Breast epithelium (tissue), 4 donors: Measurements from ENCODE around the gene RAD50. TPM values are rescaled to one million over a fixed set of nuclear protein-coding genes. Genes with fewer than 3 reads are reported as not detected.
A peak's percentile ranks its signal among the peaks of the same experiment; 100 is the strongest.

Experiments used
- DNase-seq, 2 donors: peaks; one replicate each; pipeline ENCODE4 v3.0.0-alpha.2; 2019; ENCODE audit warnings: low spot score in 2 of 2
- H3K27ac ChIP-seq, 2 donors: fragments of 200-600 bp; sonication (generic) in 1 of 2; one replicate each; pipeline ENCODE4 v1.5.1; 2016 to 2019; ENCODE audit warnings: mild to moderate bottlenecking in 1 of 2
- H3K27me3 ChIP-seq, 2 donors: fragments of 200-600 bp; sonication (generic) in 1 of 2; one replicate each; pipeline versions ENCODE4 v1.5.1 to v1.6.0; 2017 to 2019; ENCODE audit warnings: control low read depth in 1 of 2, mild to moderate bottlenecking in 1 of 2
- H3K36me3 ChIP-seq: fragments of 200-600 bp; one replicate; pipeline ENCODE4 v1.5.1; 2019
- H3K4me1 ChIP-seq, 2 donors: fragments of 200-600 bp; sonication (generic); one replicate each; pipeline ENCODE4 v1.5.1; 2016 to 2019; ENCODE audit warnings: control low read depth in 1 of 2
- H3K4me3 ChIP-seq, 3 donors: fragments of 200-600 bp; sonication (generic); 1 replicate in 2 of 3; 2 replicates in 1 of 3; pipeline ENCODE4 v1.5.1; 2016 to 2019; ENCODE audit warnings: mild to moderate bottlenecking in 3 of 3, moderate library complexity in 2 of 3
- H3K9me3 ChIP-seq, 2 donors: fragments of 200-600 bp; sonication (generic) in 1 of 2; one replicate each; pipeline ENCODE4 v1.5.1; 2016 to 2019; ENCODE audit warnings: control low read depth in 1 of 2
- POLR2A ChIP-seq: fragments of 450-650 bp; IDR thresholded peaks from one replicate; pipeline ENCODE4 v1.6.1; 2016; ENCODE audit warnings: antibody characterized with exemption, mild to moderate bottlenecking, moderate library complexity
- POLR2AphosphoS5 ChIP-seq, 3 donors: sonication (generic); formaldehyde crosslinking; IDR thresholded peaks; one replicate each; pipeline ENCODE4 v1.6.1; 2017; ENCODE audit warnings: antibody characterized with exemption in 3 of 3
- intact Hi-C: fragments of 100-400 bp; cut with DNase I; formaldehyde crosslinking; loops from one replicate; pipeline ENCODE4 v1.15.1; 2023; ENCODE audit warnings: low total_unique reads
- total RNA-seq, 3 donors: library from RNA; depleted of rRNA; stranded (reverse); fragments of >200 nt; gene quantifications; one replicate each; pipeline ENCODE4 v1.1.0, GENCODE V29; 2016
- TF ChIP-seq, protein P1 (sequence below), 3 donors: fragments of 450-650 bp; IDR thresholded peaks; one replicate each; pipeline ENCODE4 v1.5.1; 2016 to 2017; ENCODE audit warnings: antibody characterized with exemption in 3 of 3, mild to moderate bottlenecking in 3 of 3, moderate library complexity in 3 of 3

The RAD50 gene
- total RNA-seq, 3 donors from 2014 or later: 44.2 to 47.4 (median 44.6) TPM

- peaks cover 0 to 6% of the 10 kb centered on the region in 2 donors for H3K4me1 ChIP-seq
- no peak overlapping the region for H3K27ac ChIP-seq
- H3K9me3 ChIP-seq: peaks cover 9 to 17% of the 10 kb centered on the region in 2 donors
- H3K27me3 ChIP-seq: peaks cover 0 to 16% of the 10 kb centered on the region in 2 donors
- DNase-seq: no peak
- TF ChIP-seq, protein P1, sequence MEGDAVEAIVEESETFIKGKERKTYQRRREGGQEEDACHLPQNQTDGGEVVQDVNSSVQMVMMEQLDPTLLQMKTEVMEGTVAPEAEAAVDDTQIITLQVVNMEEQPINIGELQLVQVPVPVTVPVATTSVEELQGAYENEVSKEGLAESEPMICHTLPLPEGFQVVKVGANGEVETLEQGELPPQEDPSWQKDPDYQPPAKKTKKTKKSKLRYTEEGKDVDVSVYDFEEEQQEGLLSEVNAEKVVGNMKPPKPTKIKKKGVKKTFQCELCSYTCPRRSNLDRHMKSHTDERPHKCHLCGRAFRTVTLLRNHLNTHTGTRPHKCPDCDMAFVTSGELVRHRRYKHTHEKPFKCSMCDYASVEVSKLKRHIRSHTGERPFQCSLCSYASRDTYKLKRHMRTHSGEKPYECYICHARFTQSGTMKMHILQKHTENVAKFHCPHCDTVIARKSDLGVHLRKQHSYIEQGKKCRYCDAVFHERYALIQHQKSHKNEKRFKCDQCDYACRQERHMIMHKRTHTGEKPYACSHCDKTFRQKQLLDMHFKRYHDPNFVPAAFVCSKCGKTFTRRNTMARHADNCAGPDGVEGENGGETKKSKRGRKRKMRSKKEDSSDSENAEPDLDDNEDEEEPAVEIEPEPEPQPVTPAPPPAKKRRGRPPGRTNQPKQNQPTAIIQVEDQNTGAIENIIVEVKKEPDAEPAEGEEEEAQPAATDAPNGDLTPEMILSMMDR (IDR thresholded peaks at IDR 0.05): no peak
- TF ChIP-seq POLR2AphosphoS5 (IDR thresholded peaks at IDR 0.05) (no peak), POLR2A (no peak)
- no peak overlapping the region for H3K4me3 ChIP-seq
- H3K36me3 ChIP-seq: no peaks in the 10 kb centered on the region
- intact Hi-C loops: no loop called here
Measured at GRCh38 chr5:132651838-132652469, 95.2 kb downstream of the RAD50 start.

DNA sequence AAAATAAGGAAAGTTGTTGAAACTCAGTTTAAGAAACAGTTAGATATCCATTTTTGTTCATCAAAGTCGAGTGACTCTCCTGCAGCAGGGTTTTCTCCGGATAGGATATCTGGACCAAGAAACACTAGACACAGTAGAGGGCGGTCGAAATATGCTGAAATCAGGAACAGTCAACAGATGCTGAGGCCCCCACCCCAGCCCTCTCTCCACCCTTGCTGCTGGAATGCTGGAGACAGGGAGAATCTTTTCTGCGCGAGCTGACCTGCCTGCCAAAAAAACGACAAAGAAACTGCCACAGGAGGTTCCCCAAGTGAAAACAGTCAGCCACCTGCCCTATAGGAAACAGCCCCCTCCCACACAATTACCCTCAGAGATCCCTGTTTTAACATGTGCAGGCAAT is 96.9 kb downstream of the RAD50 start:
- Histone ChIP-seq H3K9me3 (peaks cover 4 to 7% of the 10 kb centered on the region in 2 donors), H3K27ac (no peak overlapping the region), H3K27me3 (peaks cover 0 to 16% of the 10 kb centered on the region in 2 donors), H3K36me3 (no peaks in the 10 kb centered on the region), H3K4me1 (peaks cover 0 to 6% of the 10 kb centered on the region in 2 donors), H3K4me3 (no peak overlapping the region)
- TF ChIP-seq POLR2AphosphoS5 (IDR thresholded peaks at IDR 0.05) (no peak), POLR2A (no peak)
- TF ChIP-seq, protein P1 (IDR thresholded peaks at IDR 0.05): no peak
- intact Hi-C loops: no loop called here
- no peak for DNase-seq

- DNase-seq: no peak
- Histone ChIP-seq H3K36me3 (no peaks in the 10 kb centered on the region), H3K27ac (no peak overlapping the region), H3K4me1 (peaks cover 0 to 6% of the 10 kb centered on the region in 2 donors), H3K9me3 (no peaks in the 10 kb centered on the region), H3K4me3 (peak overlapping the region; percentile 31 to 69 (median 47)), H3K27me3 (peaks cover 0 to 16% of the 10 kb centered on the region in 2 donors)
- intact Hi-C loops: no loop called here
- TF ChIP-seq, protein P1 (IDR thresholded peaks at IDR 0.05): no peak
- TF ChIP-seq POLR2AphosphoS5 (IDR thresholded peaks at IDR 0.05) (no peak), POLR2A (no peak)
Measured at GRCh38 chr5:132655821-132656773, 99.3 kb downstream of the RAD50 start.

DNA sequence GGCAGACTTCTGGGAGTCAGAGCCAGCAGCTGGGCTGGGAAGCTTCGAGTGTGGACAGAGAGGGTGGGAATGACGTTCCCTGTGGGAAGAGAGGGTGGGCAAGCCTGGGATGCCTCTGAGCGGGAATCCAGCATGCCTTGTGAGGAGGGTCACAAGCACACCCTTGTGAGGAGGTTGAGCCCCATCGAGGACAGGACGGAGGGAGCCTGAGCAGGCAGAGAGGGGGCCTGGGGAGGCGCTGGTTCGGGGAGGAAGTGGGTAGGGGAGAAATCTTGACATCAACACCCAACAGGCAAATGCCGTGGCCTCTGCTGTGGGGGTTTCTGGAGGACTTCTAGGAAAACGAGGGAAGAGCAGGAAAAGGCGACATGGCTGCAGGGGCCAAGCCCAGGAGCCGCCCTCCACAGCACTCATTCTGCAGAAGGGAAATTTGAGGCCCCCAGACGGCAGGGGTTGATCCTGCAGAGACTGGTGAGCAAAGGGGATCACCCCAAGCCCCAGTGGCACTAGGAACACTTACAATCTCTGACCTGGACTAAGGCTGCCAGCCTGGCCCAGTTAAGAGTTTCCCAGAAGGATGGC is 100.1 kb downstream of the RAD50 start:
- no peak for DNase-seq
- Histone ChIP-seq H3K4me3 (peak overlapping the region in 2 of 3 donors; percentile 47 to 69), H3K27ac (no peak overlapping the region), H3K36me3 (no peaks in the 10 kb centered on the region), H3K4me1 (peaks cover 0 to 6% of the 10 kb centered on the region in 2 donors), H3K27me3 (peaks cover 0 to 16% of the 10 kb centered on the region in 2 donors), H3K9me3 (no peaks in the 10 kb centered on the region)
- TF ChIP-seq POLR2A (no peak), POLR2AphosphoS5 (IDR thresholded peaks at IDR 0.05) (no peak)
- TF ChIP-seq, protein P1 (IDR thresholded peaks at IDR 0.05): no peak
- intact Hi-C loops: no loop called here
